Stimulated activated naive B cell treated with anti-CD40 and anti-IgM and Interleukin-4, amounts not matched to agents 10 μg/mL and 1 μg/mL and 100 μg/mL, for 72 hours (primary cell): Measurements from ENCODE around the gene ATG9A.

Experiments used
- ATAC-seq, 2 donors: fragments of 150-1000 bp; cut with Tn5 transposase; replicated peaks; 2 replicates each; pipeline ENCODE4 v1.10.0; 2021; ENCODE audit warnings: moderate library complexity in 1 of 2
- DNase-seq: peaks from one replicate; pipeline ENCODE4 v3.0.0; 2021
- H3K27ac Mint-ChIP-seq: one replicate; pipeline ENCODE4 v1.8.0; 2022; ENCODE audit warnings: mild to moderate bottlenecking, mixed read lengths
- H3K27me3 Mint-ChIP-seq, 2 donors: one replicate each; pipeline ENCODE4 v1.8.0; 2022; ENCODE audit warnings: mixed read lengths in 2 of 2
- H3K36me3 Mint-ChIP-seq, 2 donors: one replicate each; pipeline ENCODE4 v1.8.0; 2022; ENCODE audit warnings: mixed read lengths in 2 of 2, mild to moderate bottlenecking in 1 of 2
- H3K4me1 Mint-ChIP-seq, 2 donors: one replicate each; pipeline ENCODE4 v1.8.0; 2022; ENCODE audit warnings: mixed read lengths in 2 of 2, mild to moderate bottlenecking in 1 of 2
- H3K4me3 Mint-ChIP-seq, 2 donors: one replicate each; pipeline ENCODE4 v1.8.0; 2022; ENCODE audit warnings: mild to moderate bottlenecking in 2 of 2, mixed read lengths in 2 of 2, moderate library complexity in 1 of 2
- H3K9me3 Mint-ChIP-seq, 2 donors: one replicate each; pipeline ENCODE4 v1.8.0; 2022; ENCODE audit warnings: mixed read lengths in 2 of 2, mild to moderate bottlenecking in 1 of 2

The ATG9A gene

DNA sequence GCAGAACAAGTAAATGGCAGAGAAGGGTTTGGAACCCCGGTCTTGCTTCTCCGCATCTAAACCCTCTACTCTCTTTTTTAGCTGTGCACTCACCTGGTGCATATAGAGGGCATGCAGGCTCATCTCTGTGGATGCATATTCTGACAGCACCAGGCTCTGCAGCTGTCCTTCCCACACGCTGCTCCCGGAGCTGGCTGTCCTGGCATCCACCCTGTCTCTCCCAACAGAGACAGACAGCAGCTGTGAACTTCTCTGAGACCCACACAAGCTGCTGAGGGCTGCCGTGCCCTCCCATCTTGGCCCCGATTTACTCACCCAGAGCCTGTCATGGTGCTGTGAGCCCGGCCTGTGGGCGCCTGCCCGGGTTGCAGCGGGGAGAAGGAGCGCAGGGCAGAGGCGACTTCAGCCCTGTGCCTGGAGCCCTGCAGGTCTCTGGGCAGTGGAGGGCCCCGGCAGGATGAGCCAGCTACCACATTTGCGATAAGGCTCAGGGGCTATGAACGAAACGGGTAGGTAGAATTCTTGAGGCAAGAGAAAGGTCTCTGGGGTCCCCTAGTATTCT, 7.4 kb downstream of the ATG9A start:
- no peak for DNase-seq
- no peaks in the 10 kb centered on the region for H3K27me3 Mint-ChIP-seq
- no peak for ATAC-seq
- no peaks in the 10 kb centered on the region for H3K9me3 Mint-ChIP-seq
- no peak overlapping the region for H3K27ac Mint-ChIP-seq
- peaks cover 48 to 58% of the 10 kb centered on the region in 2 donors for H3K36me3 Mint-ChIP-seq
- peaks cover 14 to 40% of the 10 kb centered on the region in 2 donors for H3K4me1 Mint-ChIP-seq
- no peak overlapping the region for H3K4me3 Mint-ChIP-seq

DNA sequence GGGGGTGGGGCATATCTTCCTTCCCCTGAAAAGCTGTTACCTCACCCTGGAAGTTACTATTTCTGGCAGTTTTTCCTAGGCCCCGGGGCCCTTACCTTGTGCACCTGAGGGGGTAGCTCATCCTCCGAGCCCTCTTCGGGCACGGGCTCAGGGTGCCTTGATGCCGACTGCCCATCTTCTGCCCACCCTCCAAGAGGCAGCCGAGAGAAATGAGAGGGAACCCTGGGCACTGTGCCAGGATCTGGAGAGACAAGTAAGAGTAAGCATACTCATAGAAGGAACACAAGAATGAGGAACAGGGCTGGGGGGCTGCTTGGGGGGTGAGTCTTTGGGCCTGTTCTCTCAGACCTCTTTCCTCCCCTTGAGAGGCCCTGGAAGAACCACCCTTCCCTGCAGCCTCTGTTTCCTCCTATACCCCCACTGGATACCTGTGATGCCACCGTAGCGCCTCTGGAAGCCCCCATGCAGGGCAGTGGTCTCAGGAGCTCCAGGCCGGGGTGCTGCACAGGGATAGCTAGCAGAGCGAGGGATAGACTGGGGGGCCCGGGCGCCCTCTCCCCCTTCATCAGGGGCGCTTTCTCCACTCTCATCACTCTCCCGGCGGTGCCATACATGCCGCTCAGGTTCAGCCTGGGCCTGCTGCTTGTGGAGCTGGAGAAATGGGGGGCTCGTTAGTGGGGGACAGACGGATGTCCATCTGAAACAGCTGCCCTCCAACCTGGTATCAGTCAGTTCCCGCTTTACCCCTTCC, 8.6 kb downstream of the ATG9A start:
- peaks cover 53 to 63% of the 10 kb centered on the region in 2 donors for H3K36me3 Mint-ChIP-seq

DNA sequence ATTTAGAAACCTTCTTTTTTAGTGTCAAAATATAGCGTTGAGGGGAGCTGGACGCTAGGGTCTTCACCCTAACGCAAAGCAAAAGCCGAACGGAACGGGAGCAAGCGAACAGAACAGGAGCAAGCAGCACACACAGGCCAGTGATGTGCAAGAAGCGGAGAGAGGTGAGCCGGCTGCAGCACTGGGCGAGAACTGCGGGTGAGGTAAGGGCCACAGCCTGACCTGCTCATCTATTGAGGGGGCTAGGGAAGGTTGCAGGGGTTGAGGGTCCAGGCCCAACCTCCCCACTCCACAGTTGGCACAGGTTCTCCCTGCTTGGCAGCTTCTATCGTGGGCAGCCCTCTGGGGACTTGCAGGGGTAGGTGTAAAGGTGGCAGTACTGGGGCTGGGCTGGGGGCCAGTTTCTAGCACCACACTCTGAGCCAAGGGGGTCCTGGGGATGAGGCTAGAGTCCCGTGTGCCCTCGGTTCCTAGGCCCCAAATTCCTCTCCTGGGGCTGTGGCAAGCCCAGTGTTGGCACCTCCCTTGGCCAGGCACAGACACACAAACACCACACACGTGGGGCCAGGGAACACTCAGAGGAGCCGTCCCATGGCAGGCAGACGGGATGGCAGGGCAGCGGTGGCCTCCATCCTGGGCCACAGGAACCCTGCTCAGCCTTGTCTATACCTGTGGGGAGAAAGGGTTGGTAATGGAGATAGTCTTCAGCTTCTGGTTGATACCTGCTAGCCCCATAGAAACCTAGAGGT, 9.5 kb downstream of the ATG9A start:
- H3K9me3 Mint-ChIP-seq, result no peaks in the 10 kb centered on the region
- no peaks in the 10 kb centered on the region for H3K27me3 Mint-ChIP-seq
- H3K27ac Mint-ChIP-seq, result no peak overlapping the region

More for the DNA sequence above, 8.6 kb downstream of the ATG9A start:
- ATAC-seq (no peak), DNase-seq (no peak)
- Mint-ChIP-seq H3K27ac (no peak overlapping the region), H3K9me3 (no peaks in the 10 kb centered on the region), H3K4me1 (peaks cover 20 to 47% of the 10 kb centered on the region in 2 donors), H3K4me3 (no peak overlapping the region), H3K27me3 (no peaks in the 10 kb centered on the region)

DNA sequence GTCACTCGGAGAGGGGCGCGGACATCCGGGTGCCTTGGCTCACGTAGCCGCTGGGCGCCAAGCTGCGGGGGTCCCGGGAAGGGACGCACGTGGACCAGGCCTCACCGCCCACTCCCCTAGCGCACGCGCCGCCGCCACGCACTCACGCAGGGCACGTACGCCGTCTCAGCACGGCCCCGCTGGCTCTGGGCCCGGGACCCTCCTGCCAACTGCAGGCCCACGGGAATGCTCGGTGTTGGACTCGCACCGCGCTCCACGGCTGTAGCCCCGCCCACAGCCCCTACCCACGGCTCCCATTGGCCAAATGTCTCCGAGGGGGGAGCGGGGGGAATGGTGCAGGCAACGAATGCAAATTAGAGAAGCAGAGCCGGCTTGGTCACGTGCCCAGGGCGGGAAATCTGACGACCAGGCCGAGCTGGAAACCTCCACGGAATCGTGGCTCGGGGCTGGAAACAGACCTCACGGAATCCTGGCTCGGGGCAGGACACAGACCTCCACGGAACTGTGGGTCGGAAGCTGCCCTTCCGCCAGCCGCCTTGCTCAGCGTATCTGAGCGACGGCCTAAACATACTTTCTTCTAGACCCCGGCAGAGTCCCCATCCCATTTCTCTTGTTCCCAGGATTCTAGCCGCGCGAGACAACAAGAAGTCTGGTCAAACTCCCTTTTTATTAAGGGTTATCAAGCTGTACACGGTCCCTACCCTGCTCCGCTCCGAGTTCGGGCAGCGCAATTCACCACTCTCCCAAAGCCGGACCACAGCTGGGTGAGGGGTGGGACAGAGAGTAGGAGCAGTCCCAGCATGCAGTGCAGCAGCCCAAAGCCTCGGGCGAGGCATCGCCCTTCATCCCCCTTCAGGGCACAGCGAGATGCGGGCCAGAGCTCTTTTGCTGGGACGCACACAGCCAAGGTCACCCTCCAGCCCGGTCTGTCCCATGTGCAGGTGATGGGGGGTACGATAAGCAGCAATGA, 10.4 kb downstream of the ATG9A start, which contains the start of gene ABCB6:
TSS of gene ABCB6 (minus strand) at position 227 of the 970 bp plus-strand sequence. CDS start 285 bp downstream, outside the sequence.
- Mint-ChIP-seq H3K36me3 (peaks cover 44 to 59% of the 10 kb centered on the region in 2 donors), H3K4me1 (peaks cover 21 to 40% of the 10 kb centered on the region in 2 donors), H3K27ac (peak within 1 kb of the TSS; percentile 93), H3K4me3 (peak within 1 kb of the TSS; percentile 90 to 95), H3K9me3 (no peaks in the 10 kb centered on the region), H3K27me3 (no peaks in the 10 kb centered on the region)
- DNase-seq, result peak; percentile 86
- ATAC-seq, result peak; percentile 84 to 91

More for the DNA sequence above, 9.5 kb downstream of the ATG9A start:
- DNase-seq, result no peak
- Mint-ChIP-seq H3K36me3 (peaks cover 46 to 59% of the 10 kb centered on the region in 2 donors), H3K4me3 (peak overlapping the region; percentile 6 to 95), H3K4me1 (peaks cover 20 to 43% of the 10 kb centered on the region in 2 donors)
- ATAC-seq, result no peak

DNA sequence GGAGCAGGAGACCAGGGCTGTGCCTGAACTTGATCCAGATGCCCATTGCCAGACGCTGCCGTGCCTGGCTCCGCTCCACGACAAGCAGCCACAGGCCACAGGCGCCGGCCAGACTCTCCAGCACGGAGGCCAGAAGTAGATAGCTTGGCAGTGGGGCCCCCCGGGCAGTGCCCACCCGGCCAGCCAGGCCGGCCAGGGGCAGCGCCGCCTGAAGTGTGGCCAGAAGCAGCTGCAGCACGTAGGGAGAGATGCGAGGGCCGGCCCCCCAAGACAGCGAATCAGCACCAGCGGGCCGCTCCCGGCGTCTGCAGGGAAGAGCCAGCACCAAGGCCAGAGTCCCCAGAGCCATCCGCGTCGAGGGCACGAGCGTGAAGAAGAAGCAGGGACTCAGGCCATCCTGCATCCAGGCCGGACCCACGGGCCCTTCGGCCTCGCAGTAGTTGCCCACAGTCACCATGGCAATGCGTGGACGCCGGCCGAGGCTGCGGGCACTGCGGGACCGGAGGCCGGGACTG, 11.2 kb downstream of the ATG9A start:
- no peaks in the 10 kb centered on the region for H3K9me3 Mint-ChIP-seq
- H3K4me1 Mint-ChIP-seq, result peaks cover 21 to 40% of the 10 kb centered on the region in 2 donors
- no peaks in the 10 kb centered on the region for H3K27me3 Mint-ChIP-seq
- H3K27ac Mint-ChIP-seq, result peak overlapping the region; percentile 93
- H3K36me3 Mint-ChIP-seq, result peaks cover 45 to 56% of the 10 kb centered on the region in 2 donors
- peak overlapping the region; percentile 90 to 95 for H3K4me3 Mint-ChIP-seq
- ATAC-seq, result peak; percentile 52 to 55
- DNase-seq, result no peak

DNA sequence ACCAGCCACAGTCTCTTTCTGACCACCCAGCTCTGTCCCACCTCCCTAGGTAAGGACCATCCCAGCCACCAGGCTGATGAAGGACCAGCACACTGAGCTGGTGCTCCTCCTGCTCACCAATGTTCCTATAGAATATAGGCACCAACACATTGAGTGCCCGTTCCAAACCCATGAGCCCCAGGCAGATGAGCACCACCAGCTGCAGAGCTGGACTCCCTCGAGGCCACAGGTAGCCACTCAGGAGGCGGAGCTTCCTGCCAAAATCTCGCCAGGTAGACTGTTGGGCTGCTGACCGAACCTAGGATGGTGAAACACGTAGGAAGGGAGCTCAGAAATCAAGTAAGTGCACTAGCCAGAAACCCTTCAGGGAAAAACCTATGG, 12.9 kb downstream of the ATG9A start:
- Mint-ChIP-seq H3K27me3 (no peaks in the 10 kb centered on the region), H3K9me3 (no peaks in the 10 kb centered on the region), H3K27ac (peak overlapping the region; percentile 37), H3K4me3 (peak overlapping the region; percentile 64 to 95), H3K36me3 (peaks cover 49 to 59% of the 10 kb centered on the region in 2 donors), H3K4me1 (peaks cover 21 to 50% of the 10 kb centered on the region in 2 donors)
- DNase-seq, result no peak
- ATAC-seq, result no peak

DNA sequence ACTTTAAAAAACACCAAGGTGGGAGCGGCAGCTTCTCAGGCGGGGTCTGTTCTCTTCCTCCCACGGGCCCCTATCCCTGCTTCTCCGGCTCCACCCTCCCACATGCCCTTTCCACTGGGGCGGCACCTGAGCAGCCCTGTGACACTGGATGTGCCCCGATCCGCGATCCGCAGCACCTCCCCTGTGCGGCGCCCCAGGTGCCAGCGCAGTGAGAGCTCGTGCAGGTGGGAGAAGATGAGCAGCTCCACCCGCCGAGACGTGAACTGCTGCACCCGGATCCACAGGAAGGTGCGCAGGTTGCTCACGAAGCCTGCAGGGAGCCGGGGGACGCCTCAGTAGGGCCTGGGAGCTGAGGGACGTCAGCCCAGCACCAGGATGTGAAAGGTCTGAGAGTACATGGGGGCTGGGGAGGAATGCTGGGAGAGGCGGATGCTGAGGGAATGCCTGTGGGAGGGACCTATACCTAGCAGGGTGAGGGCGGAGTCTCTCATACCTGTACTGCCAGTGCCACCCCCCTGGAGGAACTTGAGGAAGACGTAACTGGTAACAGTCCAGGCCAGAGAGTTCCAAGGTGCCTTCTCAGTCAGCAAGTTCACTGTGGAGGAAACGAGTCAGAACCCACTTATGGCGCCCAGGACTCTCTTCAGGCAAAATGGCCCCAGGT, 13.4 kb downstream of the ATG9A start:
- Mint-ChIP-seq H3K9me3 (no peaks in the 10 kb centered on the region), H3K36me3 (peaks cover 47 to 57% of the 10 kb centered on the region in 2 donors), H3K27me3 (no peaks in the 10 kb centered on the region), H3K27ac (no peak overlapping the region), H3K4me3 (peak overlapping the region in 1 of 2 donors; percentile 32), H3K4me1 (peaks cover 21 to 54% of the 10 kb centered on the region in 2 donors)
- ATAC-seq, result no peak
- DNase-seq, result no peak

DNA sequence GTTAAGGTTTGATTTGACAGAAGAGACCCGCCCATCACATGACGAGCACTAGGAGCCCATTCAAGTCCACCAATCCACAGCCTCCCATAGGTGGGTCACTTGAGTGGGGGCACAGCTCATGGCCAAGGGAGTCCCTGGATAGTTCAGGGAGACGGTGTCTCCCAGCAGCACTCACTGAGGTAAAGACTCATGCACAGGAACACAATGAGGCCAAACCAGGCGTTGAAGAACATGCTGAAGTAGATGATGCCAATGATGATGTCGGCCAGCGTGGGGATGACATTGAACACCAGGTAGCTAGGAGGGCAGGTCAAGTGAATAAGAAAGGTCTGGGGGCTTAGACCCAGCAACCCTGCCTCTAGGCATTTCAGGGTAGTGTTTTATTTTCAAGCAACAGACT, 14.7 kb downstream of the ATG9A start:
- Mint-ChIP-seq H3K4me3 (no peak overlapping the region), H3K9me3 (no peaks in the 10 kb centered on the region), H3K36me3 (peaks cover 46 to 48% of the 10 kb centered on the region in 2 donors), H3K27me3 (no peaks in the 10 kb centered on the region), H3K27ac (no peak overlapping the region), H3K4me1 (peaks cover 20 to 47% of the 10 kb centered on the region in 2 donors)
- ATAC-seq (no peak), DNase-seq (no peak)

DNA sequence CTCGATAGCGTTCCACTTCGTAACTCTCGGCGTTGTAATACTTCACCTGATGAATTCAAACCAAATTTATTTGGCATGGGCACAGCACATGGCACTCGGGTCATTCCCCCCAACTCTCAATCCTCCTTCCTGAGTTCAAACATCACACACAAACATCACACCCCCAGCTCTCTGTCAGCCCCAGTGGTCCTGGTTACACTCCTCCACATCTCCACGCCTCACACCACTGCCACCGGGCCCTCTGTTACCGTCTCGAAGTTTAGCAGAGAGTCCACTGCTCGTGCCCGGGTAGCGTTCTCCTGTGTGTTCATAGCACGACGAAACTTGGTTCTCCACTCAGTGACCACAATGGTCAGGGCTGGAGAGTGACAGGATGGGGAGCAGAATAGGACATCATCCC, 15.3 kb downstream of the ATG9A start:
- ATAC-seq, result no peak
- Mint-ChIP-seq H3K9me3 (no peaks in the 10 kb centered on the region), H3K4me1 (peaks cover 21 to 44% of the 10 kb centered on the region in 2 donors), H3K27me3 (no peaks in the 10 kb centered on the region), H3K4me3 (no peak overlapping the region), H3K27ac (peak overlapping the region; percentile 6), H3K36me3 (peaks cover 45% of the 10 kb centered on the region in 2 donors)
- no peak for DNase-seq

DNA sequence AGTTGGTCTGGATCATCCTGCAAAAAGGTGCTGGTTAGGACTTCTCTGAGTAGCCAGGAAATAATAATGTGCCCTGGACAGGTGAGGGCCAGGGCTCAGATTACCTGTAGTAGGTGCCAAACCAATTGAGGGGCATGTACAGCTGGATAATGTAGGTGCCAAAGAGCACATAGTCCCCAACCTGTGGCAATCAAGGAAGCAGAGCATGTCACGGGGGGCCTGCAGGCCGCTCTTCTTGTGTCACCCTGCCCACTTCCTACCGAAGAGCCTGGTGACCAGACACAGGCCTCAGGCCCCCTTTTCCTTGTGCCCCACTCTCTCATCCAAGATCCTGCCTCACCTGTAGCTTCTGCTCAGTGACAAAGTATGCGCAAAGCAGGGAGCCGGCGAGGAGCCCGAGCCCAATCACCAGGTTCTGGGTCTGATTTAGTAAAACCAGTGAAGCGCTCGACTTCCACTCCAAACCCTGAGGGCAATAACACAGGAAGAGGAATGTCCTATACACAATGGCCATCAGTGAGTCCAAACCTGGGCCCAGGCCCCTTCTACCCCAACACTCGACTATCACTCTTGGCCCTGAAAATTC, 15.9 kb downstream of the ATG9A start:
- H3K9me3 Mint-ChIP-seq, result no peaks in the 10 kb centered on the region
- H3K27ac Mint-ChIP-seq, result no peak overlapping the region
- no peak for DNase-seq
- peaks cover 46 to 48% of the 10 kb centered on the region in 2 donors for H3K36me3 Mint-ChIP-seq
- peaks cover 23 to 47% of the 10 kb centered on the region in 2 donors for H3K4me1 Mint-ChIP-seq
- H3K4me3 Mint-ChIP-seq, result no peak overlapping the region
- H3K27me3 Mint-ChIP-seq, result no peaks in the 10 kb centered on the region
- ATAC-seq, result no peak

DNA sequence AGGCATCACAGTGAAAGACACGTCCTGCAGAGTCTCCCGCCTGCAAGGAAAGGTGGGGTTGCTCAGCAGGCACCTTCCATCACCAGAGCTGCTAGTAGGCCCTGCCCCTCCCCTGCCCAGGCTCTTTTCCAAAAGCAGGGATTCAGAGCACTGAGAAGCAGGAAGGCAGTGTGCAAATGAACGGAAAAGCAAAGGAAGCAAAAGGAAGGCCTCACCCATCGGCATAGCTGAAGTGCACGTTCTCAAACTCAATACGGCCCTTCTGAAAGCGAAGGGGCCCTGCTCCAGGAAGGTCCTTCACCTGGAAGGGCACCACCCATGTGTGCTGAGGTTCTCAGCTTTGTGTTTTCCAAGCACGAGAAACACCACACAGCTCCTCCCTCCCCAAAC, 16.4 kb downstream of the ATG9A start:
- peak overlapping the region; percentile 20 for H3K27ac Mint-ChIP-seq
- H3K27me3 Mint-ChIP-seq, result no peaks in the 10 kb centered on the region

DNA sequence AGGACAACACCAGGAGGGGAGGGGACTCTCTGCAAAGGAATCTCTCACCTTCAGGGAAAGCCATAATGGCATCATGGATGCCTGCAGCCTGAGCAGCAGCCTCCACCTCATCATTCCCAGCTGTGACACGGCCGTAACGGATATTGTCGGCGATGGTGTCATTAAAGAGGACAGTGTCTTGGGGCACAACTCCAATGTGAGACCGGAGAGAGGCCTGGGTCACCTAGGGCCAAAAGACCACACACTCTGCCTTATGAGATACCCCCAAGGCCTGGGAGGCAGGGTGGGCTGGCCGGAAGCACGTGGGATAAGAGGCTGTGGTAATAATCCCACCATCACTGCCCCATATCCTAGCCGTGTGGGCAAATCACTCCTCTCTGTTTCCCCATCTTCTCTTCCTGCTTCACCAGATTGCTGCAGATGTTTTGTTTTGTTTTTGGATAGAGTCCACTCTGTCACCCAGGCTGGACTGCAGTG, 18.5 kb downstream of the ATG9A start:
- Mint-ChIP-seq H3K4me1 (peaks cover 25 to 41% of the 10 kb centered on the region in 2 donors), H3K27me3 (no peaks in the 10 kb centered on the region), H3K36me3 (peaks cover 42 to 44% of the 10 kb centered on the region in 2 donors), H3K4me3 (no peak overlapping the region), H3K9me3 (no peaks in the 10 kb centered on the region), H3K27ac (peak overlapping the region; percentile 87)
- DNase-seq, result no peak
- no peak for ATAC-seq

More for the DNA sequence above, 16.4 kb downstream of the ATG9A start:
- DNase-seq (no peak), ATAC-seq (no peak)
- H3K9me3 Mint-ChIP-seq, result no peaks in the 10 kb centered on the region
- no peak overlapping the region for H3K4me3 Mint-ChIP-seq
- H3K4me1 Mint-ChIP-seq, result peaks cover 25 to 49% of the 10 kb centered on the region in 2 donors
- peaks cover 51 to 54% of the 10 kb centered on the region in 2 donors for H3K36me3 Mint-ChIP-seq
